Astrocyte of the spinal cord (primary cell): ENCODE data around the gene CPSF2.
A peak's percentile ranks its signal among the peaks of the same experiment; 100 is the strongest.

ENCODE experiments used
- DNase-seq: peaks from one replicate; pipeline ENCODE4 v3.0.0; 2011; ENCODE audit warnings: low read depth, low spot score
- H3K4me3 ChIP-seq: 2 replicates; pipeline ENCODE4 v1.5.1; 2011; ENCODE audit warnings: low read depth, mild to moderate bottlenecking, low read length, moderate library complexity
- in situ Hi-C: cut with HindIII; loops from 2 replicates; pipeline ENCODE4 v1.10.0; 2017; ENCODE audit warnings: low sequenced_read_pairs
- TF ChIP-seq, protein P1 (sequence below): IDR thresholded peaks from 2 replicates; pipeline ENCODE4 v1.5.1; 2012; ENCODE audit warnings: low read depth, mild to moderate bottlenecking, low read length, inconsistent platforms

CPSF2 gene

GRCh38 chr14:92121670-92122350, at the start of gene CPSF2, which contains the start of gene NDUFB1:
TSS of gene CPSF2 (plus strand) at chr14:92121969. CDS start at chr14:92130985, 9,016 bp downstream.
TSS of gene NDUFB1 (minus strand) at chr14:92121706. CDS start at chr14:92117637, 4,069 bp downstream.
- peak within 1 kb of the TSS; percentile 97 for H3K4me3 ChIP-seq
- in situ Hi-C loops = no loop called here
- TF ChIP-seq, protein P1, sequence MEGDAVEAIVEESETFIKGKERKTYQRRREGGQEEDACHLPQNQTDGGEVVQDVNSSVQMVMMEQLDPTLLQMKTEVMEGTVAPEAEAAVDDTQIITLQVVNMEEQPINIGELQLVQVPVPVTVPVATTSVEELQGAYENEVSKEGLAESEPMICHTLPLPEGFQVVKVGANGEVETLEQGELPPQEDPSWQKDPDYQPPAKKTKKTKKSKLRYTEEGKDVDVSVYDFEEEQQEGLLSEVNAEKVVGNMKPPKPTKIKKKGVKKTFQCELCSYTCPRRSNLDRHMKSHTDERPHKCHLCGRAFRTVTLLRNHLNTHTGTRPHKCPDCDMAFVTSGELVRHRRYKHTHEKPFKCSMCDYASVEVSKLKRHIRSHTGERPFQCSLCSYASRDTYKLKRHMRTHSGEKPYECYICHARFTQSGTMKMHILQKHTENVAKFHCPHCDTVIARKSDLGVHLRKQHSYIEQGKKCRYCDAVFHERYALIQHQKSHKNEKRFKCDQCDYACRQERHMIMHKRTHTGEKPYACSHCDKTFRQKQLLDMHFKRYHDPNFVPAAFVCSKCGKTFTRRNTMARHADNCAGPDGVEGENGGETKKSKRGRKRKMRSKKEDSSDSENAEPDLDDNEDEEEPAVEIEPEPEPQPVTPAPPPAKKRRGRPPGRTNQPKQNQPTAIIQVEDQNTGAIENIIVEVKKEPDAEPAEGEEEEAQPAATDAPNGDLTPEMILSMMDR = no peak
- peak; percentile 80 for DNase-seq

- in situ Hi-C loops = no loop called here
- H3K4me3 ChIP-seq = no peak overlapping the region
- TF ChIP-seq, protein P1 = no peak
- DNase-seq = no peak
Observed at GRCh38 chr14:92074555-92074954, 47.2 kb upstream of the CPSF2 start.

GRCh38 chr14:92088494-92088893, 33.3 kb upstream of the CPSF2 start:
- in situ Hi-C loops = no loop called here
- H3K4me3 ChIP-seq = no peak overlapping the region
- TF ChIP-seq, protein P1 = no peak

GRCh38 chr14:92093320-92093719, 28.4 kb upstream of the CPSF2 start:
- TF ChIP-seq, protein P1 = peak; percentile 4
- in situ Hi-C loops = no loop called here
- H3K4me3 ChIP-seq = no peak overlapping the region
- no peak for DNase-seq

More at GRCh38 chr14:92088494-92088893, 33.3 kb upstream of the CPSF2 start:
- DNase-seq = no peak

- H3K4me3 ChIP-seq = no peak overlapping the region
- TF ChIP-seq, protein P1 = no peak
- no peak for DNase-seq
- in situ Hi-C loops = no loop called here
Observed at GRCh38 chr14:92099802-92100201, 22.0 kb upstream of the CPSF2 start.

GRCh38 chr14:92103363-92103989, 18.3 kb upstream of the CPSF2 start:
- no peak for DNase-seq
- in situ Hi-C loops = no loop called here
- TF ChIP-seq, protein P1 = no peak
- H3K4me3 ChIP-seq = no peak overlapping the region
